Panc1 (cell line): ENCODE data around the gene RTF1.

Source experiments
- POLR2AphosphoS5 ChIP-seq: IDR thresholded peaks from 2 replicates; pipeline ENCODE4 v1.6.1; 2012; ENCODE audit warnings: mild to moderate bottlenecking, low read depth, low read length, moderate library complexity
- TF ChIP-seq, protein P1 (sequence below): fragments of 450-650 bp; IDR thresholded peaks from 2 replicates; pipeline ENCODE4 v1.5.1; 2017; ENCODE audit warnings: mild to moderate bottlenecking
- TF ChIP-seq, protein P2 (sequence below), 2 experiments: IDR thresholded peaks; 2 replicates each; pipeline ENCODE4 v1.6.1; 2011 to 2012; ENCODE audit warnings: low read depth in 2 of 2, control low read depth in 1 of 2, low read length in 1 of 2, mild to moderate bottlenecking in 1 of 2, moderate library complexity in 1 of 2; ENCODE audit not compliant: insufficient read depth in 1 of 2

DNA sequence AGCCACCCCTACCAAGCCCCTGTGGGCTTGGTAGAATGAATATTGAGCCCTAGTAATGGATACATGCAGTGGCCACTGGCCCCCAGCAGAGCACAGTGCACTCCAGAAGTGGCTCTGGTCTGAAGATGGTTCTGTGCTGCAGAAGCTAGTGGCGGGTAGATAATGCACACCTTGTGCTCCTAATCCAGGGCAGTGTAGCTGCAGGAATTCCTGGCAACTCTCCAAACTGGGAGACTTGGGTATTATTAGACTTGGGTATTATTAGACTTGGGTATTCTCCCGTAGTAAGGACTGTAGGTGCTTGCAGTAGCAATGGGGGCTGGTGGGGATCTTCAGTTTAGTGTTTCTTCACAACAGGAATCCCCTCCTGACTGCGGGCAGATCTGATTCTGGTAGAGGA, 49.5 kb upstream of the RTF1 start:
- TF ChIP-seq, protein P1, sequence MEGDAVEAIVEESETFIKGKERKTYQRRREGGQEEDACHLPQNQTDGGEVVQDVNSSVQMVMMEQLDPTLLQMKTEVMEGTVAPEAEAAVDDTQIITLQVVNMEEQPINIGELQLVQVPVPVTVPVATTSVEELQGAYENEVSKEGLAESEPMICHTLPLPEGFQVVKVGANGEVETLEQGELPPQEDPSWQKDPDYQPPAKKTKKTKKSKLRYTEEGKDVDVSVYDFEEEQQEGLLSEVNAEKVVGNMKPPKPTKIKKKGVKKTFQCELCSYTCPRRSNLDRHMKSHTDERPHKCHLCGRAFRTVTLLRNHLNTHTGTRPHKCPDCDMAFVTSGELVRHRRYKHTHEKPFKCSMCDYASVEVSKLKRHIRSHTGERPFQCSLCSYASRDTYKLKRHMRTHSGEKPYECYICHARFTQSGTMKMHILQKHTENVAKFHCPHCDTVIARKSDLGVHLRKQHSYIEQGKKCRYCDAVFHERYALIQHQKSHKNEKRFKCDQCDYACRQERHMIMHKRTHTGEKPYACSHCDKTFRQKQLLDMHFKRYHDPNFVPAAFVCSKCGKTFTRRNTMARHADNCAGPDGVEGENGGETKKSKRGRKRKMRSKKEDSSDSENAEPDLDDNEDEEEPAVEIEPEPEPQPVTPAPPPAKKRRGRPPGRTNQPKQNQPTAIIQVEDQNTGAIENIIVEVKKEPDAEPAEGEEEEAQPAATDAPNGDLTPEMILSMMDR, result no peak
- TF ChIP-seq POLR2AphosphoS5, result no peak
- TF ChIP-seq, protein P2, sequence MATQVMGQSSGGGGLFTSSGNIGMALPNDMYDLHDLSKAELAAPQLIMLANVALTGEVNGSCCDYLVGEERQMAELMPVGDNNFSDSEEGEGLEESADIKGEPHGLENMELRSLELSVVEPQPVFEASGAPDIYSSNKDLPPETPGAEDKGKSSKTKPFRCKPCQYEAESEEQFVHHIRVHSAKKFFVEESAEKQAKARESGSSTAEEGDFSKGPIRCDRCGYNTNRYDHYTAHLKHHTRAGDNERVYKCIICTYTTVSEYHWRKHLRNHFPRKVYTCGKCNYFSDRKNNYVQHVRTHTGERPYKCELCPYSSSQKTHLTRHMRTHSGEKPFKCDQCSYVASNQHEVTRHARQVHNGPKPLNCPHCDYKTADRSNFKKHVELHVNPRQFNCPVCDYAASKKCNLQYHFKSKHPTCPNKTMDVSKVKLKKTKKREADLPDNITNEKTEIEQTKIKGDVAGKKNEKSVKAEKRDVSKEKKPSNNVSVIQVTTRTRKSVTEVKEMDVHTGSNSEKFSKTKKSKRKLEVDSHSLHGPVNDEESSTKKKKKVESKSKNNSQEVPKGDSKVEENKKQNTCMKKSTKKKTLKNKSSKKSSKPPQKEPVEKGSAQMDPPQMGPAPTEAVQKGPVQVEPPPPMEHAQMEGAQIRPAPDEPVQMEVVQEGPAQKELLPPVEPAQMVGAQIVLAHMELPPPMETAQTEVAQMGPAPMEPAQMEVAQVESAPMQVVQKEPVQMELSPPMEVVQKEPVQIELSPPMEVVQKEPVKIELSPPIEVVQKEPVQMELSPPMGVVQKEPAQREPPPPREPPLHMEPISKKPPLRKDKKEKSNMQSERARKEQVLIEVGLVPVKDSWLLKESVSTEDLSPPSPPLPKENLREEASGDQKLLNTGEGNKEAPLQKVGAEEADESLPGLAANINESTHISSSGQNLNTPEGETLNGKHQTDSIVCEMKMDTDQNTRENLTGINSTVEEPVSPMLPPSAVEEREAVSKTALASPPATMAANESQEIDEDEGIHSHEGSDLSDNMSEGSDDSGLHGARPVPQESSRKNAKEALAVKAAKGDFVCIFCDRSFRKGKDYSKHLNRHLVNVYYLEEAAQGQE (IDR thresholded peaks at IDR 0.05; ENCODE audit: insufficient read depth in 1 of 2, low read depth in 2 of 2, low read length in 1 of 2), result no peak
